IgD-negative memory B cell (primary cell): ENCODE measurements around the gene SELPLG. TPM values are rescaled to one million over a fixed set of nuclear protein-coding genes. Genes with fewer than 3 reads are reported as not detected.
A peak's percentile ranks its signal among the peaks of the same experiment; 100 is the strongest.
"Not testable (repeated sequence)": the region's sequence is repeated elsewhere in the genome, so short reads cannot be mapped to it uniquely, and the experiment has no call there.

Source experiments
- H3K27ac Mint-ChIP-seq, 3 donors: one replicate each; pipeline ENCODE4 v1.8.0; 2020 to 2022; ENCODE audit warnings: mild to moderate bottlenecking in 3 of 3, mixed read lengths in 3 of 3, moderate library complexity in 1 of 3
- H3K27me3 Mint-ChIP-seq: one replicate; pipeline ENCODE4 v1.8.0; 2021; ENCODE audit warnings: mixed read lengths
- H3K36me3 Mint-ChIP-seq: one replicate; pipeline ENCODE4 v1.8.0; 2020; ENCODE audit warnings: mild to moderate bottlenecking, mixed read lengths
- H3K4me1 Mint-ChIP-seq, 3 donors: one replicate each; pipeline ENCODE4 v1.8.0; 2020 to 2022; ENCODE audit warnings: mixed read lengths in 3 of 3, mild to moderate bottlenecking in 1 of 3
- H3K4me3 Mint-ChIP-seq, 4 donors: one replicate each; pipeline ENCODE4 v1.8.0; 2020 to 2022; ENCODE audit warnings: mild to moderate bottlenecking in 4 of 4, mixed read lengths in 4 of 4, moderate library complexity in 3 of 4
- H3K9me3 Mint-ChIP-seq, 3 donors: one replicate each; pipeline ENCODE4 v1.8.0; 2020 to 2021; ENCODE audit warnings: mixed read lengths in 3 of 3, mild to moderate bottlenecking in 1 of 3
- polyA plus RNA-seq: library from polyadenylated mRNA; unstranded; fragments of 300-500 nt; fragmentation: Illumina TruSeq; gene quantifications from one replicate; pipeline ENCODE4 v1.2.3, GENCODE V29; 2021

The SELPLG gene
- polyA plus RNA-seq, 1 donor from 2014 or later, result 37.0 TPM

- peak overlapping the region; percentile 46 to 100 (median 59) for H3K27ac Mint-ChIP-seq
These were observed 4.6 kb upstream of the SELPLG start for GRCh38 chr12:108638141-108638827.

GRCh38 chr12:108637222-108637971 is 3.7 kb upstream of the SELPLG start:
- H3K4me3 Mint-ChIP-seq, result peak overlapping the region; percentile 84 to 95 (median 90)
- H3K4me1 Mint-ChIP-seq, result peaks cover 40 to 70% (median 70%) of the 10 kb centered on the region in 3 donors
- peaks cover 7% of the 10 kb centered on the region for H3K36me3 Mint-ChIP-seq
- H3K27ac Mint-ChIP-seq, result peak overlapping the region; percentile 33 to 100 (median 88)
- H3K27me3 Mint-ChIP-seq, result no peaks in the 10 kb centered on the region
- H3K9me3 Mint-ChIP-seq, result no peaks in the 10 kb centered on the region

More at GRCh38 chr12:108638141-108638827, 4.6 kb upstream of the SELPLG start:
- H3K27me3 Mint-ChIP-seq, result no peaks in the 10 kb centered on the region
- H3K9me3 Mint-ChIP-seq, result no peaks in the 10 kb centered on the region
- H3K4me3 Mint-ChIP-seq, result peak overlapping the region; percentile 84 to 95 (median 90)
- peaks cover 7% of the 10 kb centered on the region for H3K36me3 Mint-ChIP-seq
- peaks cover 44 to 67% (median 63%) of the 10 kb centered on the region in 3 donors for H3K4me1 Mint-ChIP-seq

- Mint-ChIP-seq H3K4me1 (peaks cover 35 to 68% (median 65%) of the 10 kb centered on the region in 3 donors), H3K9me3 (no peaks in the 10 kb centered on the region), H3K36me3 (peaks cover 9% of the 10 kb centered on the region), H3K27ac (peak overlapping the region; percentile 96 to 100 (median 100)), H3K27me3 (no peaks in the 10 kb centered on the region), H3K4me3 (peak overlapping the region; percentile 87 to 97 (median 96))
These were observed 2.5 kb upstream of the SELPLG start for GRCh38 chr12:108635997-108636808.

GRCh38 chr12:108635201-108635996 is 1.7 kb upstream of the SELPLG start:
- no peaks in the 10 kb centered on the region for H3K9me3 Mint-ChIP-seq
- H3K4me1 Mint-ChIP-seq, result peaks cover 27 to 66% (median 63%) of the 10 kb centered on the region in 3 donors
- H3K4me3 Mint-ChIP-seq, result peak overlapping the region; percentile 87 to 97 (median 96)
- no peaks in the 10 kb centered on the region for H3K27me3 Mint-ChIP-seq
- H3K36me3 Mint-ChIP-seq, result peaks cover 9% of the 10 kb centered on the region
- H3K27ac Mint-ChIP-seq, result peak overlapping the region; percentile 96 to 100 (median 100)

GRCh38 chr12:108634341-108634751 is 652 bp upstream of the SELPLG start:
- peaks cover 24 to 66% (median 64%) of the 10 kb centered on the region in 3 donors for H3K4me1 Mint-ChIP-seq
- H3K27ac Mint-ChIP-seq, result peak overlapping the region; percentile 96 to 100 (median 100)
- peaks cover 4% of the 10 kb centered on the region for H3K36me3 Mint-ChIP-seq
- no peaks in the 10 kb centered on the region for H3K27me3 Mint-ChIP-seq
- H3K4me3 Mint-ChIP-seq, result peak overlapping the region; percentile 87 to 97 (median 96)
- H3K9me3 Mint-ChIP-seq, result no peaks in the 10 kb centered on the region

GRCh38 chr12:108633081-108633533 is 587 bp downstream of the SELPLG start:
- H3K4me1 Mint-ChIP-seq, result peaks cover 30 to 66% (median 63%) of the 10 kb centered on the region in 3 donors

GRCh38 chr12:108631261-108631660 is 2.4 kb downstream of the SELPLG start:
- H3K27me3 Mint-ChIP-seq, H3K36me3 Mint-ChIP-seq: not testable (repeated sequence)

More at GRCh38 chr12:108633081-108633533, 587 bp downstream of the SELPLG start:
- Mint-ChIP-seq H3K27me3 (no peaks in the 10 kb centered on the region), H3K36me3 (peaks cover 4% of the 10 kb centered on the region), H3K9me3 (no peaks in the 10 kb centered on the region), H3K4me3 (peak overlapping the region; percentile 87 to 97 (median 96)), H3K27ac (peak overlapping the region; percentile 96 to 100 (median 100))

GRCh38 chr12:108630481-108631207 is 3.0 kb downstream of the SELPLG start:
- peak overlapping the region; percentile 57 to 93 (median 85) for H3K27ac Mint-ChIP-seq
- H3K4me1 Mint-ChIP-seq, result peaks cover 25 to 57% (median 53%) of the 10 kb centered on the region in 3 donors
- peak overlapping the region in 3 of 4 donors; percentile 34 to 96 (median 83) for H3K4me3 Mint-ChIP-seq
- no peaks in the 10 kb centered on the region for H3K9me3 Mint-ChIP-seq
- peaks cover 5% of the 10 kb centered on the region for H3K36me3 Mint-ChIP-seq
- H3K27me3 Mint-ChIP-seq, result no peaks in the 10 kb centered on the region

More at GRCh38 chr12:108631261-108631660, 2.4 kb downstream of the SELPLG start:
- not testable (repeated sequence) for H3K9me3 Mint-ChIP-seq
- H3K27ac Mint-ChIP-seq, result peak overlapping the region; percentile 98 to 100 (median 100)
- peaks cover 25 to 56% (median 55%) of the 10 kb centered on the region in 3 donors for H3K4me1 Mint-ChIP-seq
- peak overlapping the region in 2 of 4 donors; percentile 90 to 96 for H3K4me3 Mint-ChIP-seq

GRCh38 chr12:108629824-108630476 is 3.7 kb downstream of the SELPLG start:
- H3K9me3 Mint-ChIP-seq, result no peaks in the 10 kb centered on the region
- H3K4me3 Mint-ChIP-seq, result peak overlapping the region in 3 of 4 donors; percentile 8 to 83 (median 31)
- H3K36me3 Mint-ChIP-seq, result peaks cover 5% of the 10 kb centered on the region
- H3K27ac Mint-ChIP-seq, result peak overlapping the region; percentile 57 to 92 (median 85)
- H3K4me1 Mint-ChIP-seq, result peaks cover 30 to 62% (median 55%) of the 10 kb centered on the region in 3 donors
- H3K27me3 Mint-ChIP-seq, result no peaks in the 10 kb centered on the region

- Mint-ChIP-seq H3K9me3 (no peaks in the 10 kb centered on the region), H3K4me1 (peaks cover 34 to 56% (median 50%) of the 10 kb centered on the region in 3 donors), H3K36me3 (peaks cover 5% of the 10 kb centered on the region), H3K27me3 (no peaks in the 10 kb centered on the region), H3K4me3 (peak overlapping the region; percentile 57 to 91 (median 82)), H3K27ac (peak overlapping the region; percentile 79 to 96 (median 92))
These were observed 4.5 kb downstream of the SELPLG start for GRCh38 chr12:108629151-108629550.

GRCh38 chr12:108627134-108627920 is 6.4 kb downstream of the SELPLG start:
- Mint-ChIP-seq H3K9me3 (no peaks in the 10 kb centered on the region), H3K4me3 (peak overlapping the region in 2 of 4 donors; percentile 60 to 70), H3K27me3 (no peaks in the 10 kb centered on the region), H3K4me1 (peaks cover 32 to 45% (median 44%) of the 10 kb centered on the region in 3 donors), H3K36me3 (peaks cover 7% of the 10 kb centered on the region), H3K27ac (peak overlapping the region in 1 of 3 donors; percentile 50)

GRCh38 chr12:108625228-108625627 is 8.5 kb downstream of the SELPLG start:
- no peaks in the 10 kb centered on the region for H3K27me3 Mint-ChIP-seq
- peaks cover 28 to 40% (median 34%) of the 10 kb centered on the region in 3 donors for H3K4me1 Mint-ChIP-seq
- no peak overlapping the region for H3K4me3 Mint-ChIP-seq
- H3K36me3 Mint-ChIP-seq, result peaks cover 7% of the 10 kb centered on the region
- H3K9me3 Mint-ChIP-seq, result no peaks in the 10 kb centered on the region
- H3K27ac Mint-ChIP-seq, result peak overlapping the region in 1 of 3 donors; percentile 14
